G401 (cell line): ENCODE data around the gene ZBTB7C. TPM values are rescaled to one million over a fixed set of nuclear protein-coding genes. Genes with fewer than 3 reads are reported as not detected.
A peak's percentile ranks its signal among the peaks of the same experiment; 100 is the strongest.

ENCODE experiments used
- DNase-seq: peaks from one replicate; pipeline ENCODE4 v3.0.0-alpha.2; 2015; ENCODE audit warnings: low spot score
- in situ Hi-C: cut with HindIII; loops from 2 replicates; pipeline ENCODE4 v1.10.0; 2016; ENCODE audit warnings: low sequenced_read_pairs, mixed read lengths
- total RNA-seq: library from RNA; depleted of rRNA; stranded (reverse); fragments of >200 nt; shearing (Covaris generic); gene quantifications from 2 replicates; pipeline ENCODE4 v1.2.3, GENCODE V29; 2014

Gene ZBTB7C
- total RNA-seq, 1 experiment from 2014 or later, result not detected

DNA sequence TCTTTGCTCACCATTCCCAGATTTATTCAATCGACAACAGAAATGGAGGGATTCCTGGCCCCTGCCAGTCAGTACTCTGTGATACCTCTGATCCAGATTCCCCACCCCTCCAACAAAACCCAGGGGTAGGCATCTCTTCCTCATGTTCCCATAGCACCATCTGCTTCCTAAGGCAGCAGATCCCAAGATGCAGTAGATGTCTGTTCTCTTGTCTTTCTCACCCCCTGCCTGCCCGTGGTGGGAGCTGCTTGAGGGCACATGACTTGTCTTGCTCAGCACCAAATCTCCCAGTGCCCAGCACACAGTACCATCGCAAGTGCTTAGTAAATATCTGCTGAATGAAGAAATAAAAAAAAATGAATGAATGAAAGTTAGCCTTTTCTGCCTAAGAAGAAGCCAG lies 98.2 kb downstream of the ZBTB7C start:
- no peak for DNase-seq
- in situ Hi-C loops, result no loop called here

DNA sequence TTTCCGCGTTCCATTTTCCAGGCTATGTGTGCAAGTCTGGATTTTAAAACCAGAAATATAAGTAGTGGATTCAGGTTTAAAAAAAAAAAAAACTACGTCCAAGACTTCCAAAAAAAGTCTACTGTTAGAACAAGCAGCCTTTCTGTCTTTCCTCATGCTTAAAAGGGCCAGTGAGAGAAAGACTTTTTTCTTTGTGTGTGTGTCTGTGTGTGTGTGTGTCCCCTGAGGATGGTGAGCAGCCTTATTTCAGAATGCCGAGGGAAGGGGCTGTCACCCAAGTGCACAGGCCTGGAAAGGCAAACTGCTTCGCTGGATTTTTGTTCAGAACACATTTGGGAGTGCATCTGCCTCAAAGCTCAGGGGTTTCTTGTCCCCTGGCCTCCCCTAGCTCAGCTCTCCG lies 98.8 kb downstream of the ZBTB7C start:
- no peak for DNase-seq
- in situ Hi-C loops, result no loop called here

DNA sequence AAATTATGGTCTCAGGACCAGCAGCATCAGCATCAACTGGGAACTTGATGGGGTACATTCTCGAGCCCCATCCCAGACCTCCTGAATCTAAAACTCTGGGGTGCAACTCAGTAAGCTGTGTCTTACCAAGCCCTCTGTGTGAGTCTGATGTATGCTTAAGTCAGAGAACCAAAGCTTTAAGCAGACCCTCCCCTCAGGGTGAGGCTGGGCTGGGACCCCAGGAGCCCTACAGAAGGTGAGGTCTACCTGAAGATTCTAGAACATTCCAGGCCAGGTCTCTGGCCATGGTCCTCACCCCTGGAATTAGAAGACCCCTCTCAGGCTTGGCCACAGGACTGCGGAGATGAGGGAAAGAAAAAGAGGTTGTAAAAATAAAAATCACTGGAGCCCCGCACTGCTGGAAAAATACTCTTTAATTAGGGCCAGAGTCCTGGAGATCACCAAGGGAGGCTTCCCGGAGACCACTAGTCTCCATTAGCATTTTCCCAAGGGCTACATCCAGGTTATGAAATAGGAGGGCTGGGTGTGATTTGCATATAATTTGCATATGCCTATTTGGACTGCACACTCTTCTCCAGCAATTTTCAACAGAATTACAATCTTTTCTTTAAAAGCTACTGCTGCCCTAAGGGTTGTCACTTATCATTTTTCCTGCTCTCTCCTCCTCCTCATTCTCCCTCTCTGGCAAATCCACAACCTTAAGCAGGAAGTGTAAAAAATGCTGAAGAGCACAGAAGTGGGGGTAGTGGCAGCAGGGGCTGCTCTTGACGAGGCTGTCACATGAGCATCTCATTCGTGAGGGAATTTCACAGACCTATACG lies 100.2 kb downstream of the ZBTB7C start:
- DNase-seq, result no peak
- in situ Hi-C loops, result no loop called here

DNA sequence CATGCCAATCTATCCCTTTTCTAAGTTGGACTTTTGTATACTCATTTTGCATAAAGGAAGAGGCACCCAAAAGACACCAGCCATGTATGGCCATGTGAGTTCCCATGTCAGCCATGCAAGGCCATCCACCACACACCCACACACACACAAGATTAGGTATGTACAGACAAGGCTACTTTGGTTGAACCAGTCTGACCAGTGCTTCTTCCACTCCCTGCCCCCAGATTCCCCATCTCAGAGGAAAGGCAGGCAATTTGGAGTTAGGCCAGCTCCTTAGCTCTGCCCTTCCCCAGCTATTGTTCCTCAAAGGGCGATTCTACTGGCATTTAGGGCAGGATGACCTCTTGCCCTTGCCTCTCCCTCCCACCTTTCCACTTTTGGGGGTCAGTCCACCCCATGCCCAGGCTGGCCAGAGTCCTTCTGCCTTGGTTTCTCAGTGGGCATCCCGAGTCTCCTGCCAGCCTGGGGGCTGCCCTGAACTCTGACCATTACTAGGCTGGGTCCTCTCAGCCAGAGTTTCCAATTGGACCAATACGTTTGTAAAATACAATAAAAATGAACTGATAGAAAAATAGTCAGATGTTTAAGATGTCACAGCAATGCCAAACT lies 101.1 kb downstream of the ZBTB7C start:
- no peak for DNase-seq
- in situ Hi-C loops, result no loop called here

DNA sequence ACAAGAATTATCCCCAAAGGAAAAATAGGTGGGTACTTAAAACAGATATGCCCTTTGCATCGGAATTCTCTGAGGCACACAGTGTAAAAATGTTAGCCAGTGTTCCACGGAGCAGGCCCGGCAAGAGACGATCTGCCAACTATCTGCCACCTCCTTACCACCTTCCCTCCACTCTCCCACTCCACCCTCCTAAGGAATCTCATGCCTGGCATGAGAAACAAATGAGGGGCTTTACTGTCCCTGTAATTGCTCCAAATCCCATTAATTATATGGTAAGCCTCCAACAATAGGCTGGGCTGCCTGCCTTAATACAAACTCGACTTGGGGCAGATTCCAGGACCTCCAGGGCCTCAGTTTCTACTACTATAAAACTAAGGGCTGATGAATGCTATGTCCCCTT lies 102.3 kb downstream of the ZBTB7C start:
- in situ Hi-C loops, result no loop called here
- DNase-seq, result no peak

DNA sequence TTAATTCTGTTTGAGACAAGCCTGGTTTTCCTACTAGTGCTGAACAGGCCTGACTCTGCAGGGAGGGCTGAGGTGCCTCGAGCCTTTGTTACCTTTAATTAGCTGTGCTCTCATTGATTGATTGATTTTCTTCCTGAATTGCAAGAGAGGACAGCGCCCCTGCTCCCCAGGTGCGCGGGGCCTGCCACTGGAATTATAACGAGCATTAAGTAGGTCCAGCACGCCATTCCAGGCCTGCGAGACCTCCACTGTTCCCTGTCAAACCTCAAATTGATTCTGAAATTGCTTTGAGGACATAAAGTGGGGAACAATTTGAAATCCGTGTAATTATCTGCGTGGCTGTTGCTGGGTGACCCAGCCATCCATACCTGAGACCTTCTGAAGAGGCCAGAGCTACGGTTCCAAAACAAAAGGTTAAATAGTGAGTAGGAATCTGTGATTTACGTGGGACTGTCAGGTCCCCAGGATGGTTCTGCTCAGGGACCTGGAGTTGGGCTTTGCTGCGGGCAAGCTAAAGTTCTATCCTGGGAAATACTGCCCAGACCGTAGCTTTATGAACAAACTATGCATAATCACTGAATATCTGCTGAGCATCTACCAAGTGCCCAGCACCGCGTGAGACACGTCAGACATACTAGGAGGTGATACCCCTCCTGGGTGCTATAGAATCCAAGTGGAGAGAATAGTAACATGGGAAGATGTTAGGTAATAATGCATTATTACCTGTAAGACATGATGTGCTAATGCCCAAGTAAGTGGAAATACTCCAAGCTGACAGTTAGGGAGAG lies 104.1 kb downstream of the ZBTB7C start:
- in situ Hi-C loops, result no loop called here
- DNase-seq, result no peak

DNA sequence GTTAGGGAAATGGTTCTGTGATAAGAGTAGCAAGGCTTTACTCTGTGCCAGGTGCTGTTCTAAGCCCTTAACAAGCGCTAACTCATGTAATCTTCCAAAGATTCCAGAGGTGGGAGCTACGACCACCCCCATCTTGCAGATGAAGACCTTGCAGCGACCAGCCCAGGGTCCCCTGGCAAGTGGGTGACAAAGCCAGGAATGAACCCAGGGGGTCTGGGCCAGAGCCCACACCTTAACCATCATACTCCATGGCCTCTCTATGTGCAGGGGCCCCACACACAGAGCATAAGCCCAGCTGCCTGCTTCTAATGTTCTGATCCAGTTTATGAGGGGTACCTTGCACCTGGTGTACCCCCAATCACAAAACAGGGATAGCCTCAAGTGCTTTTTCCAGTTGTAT lies 105.3 kb downstream of the ZBTB7C start:
- in situ Hi-C loops, result no loop called here
- no peak for DNase-seq

DNA sequence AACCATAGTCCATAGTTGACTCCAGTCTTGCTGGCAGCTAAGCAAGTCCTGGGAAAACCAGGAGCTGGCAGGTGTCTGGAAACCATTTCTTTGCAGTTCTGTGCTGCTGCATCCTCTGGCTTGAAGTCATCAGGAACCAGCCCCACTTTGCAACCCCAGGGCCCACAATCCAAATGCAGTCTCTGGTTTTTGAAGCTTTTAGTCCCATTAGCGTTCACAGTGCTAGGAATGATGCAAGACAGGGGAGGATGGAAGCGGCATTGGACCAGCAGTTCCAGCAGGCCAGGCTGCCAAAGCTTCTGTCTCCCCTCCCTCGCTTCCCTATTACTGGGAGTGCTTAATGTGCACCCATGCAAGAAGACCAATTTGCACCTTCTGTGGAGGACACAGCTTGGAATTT lies 106.4 kb downstream of the ZBTB7C start:
- DNase-seq, result no peak
- in situ Hi-C loops, result no loop called here

DNA sequence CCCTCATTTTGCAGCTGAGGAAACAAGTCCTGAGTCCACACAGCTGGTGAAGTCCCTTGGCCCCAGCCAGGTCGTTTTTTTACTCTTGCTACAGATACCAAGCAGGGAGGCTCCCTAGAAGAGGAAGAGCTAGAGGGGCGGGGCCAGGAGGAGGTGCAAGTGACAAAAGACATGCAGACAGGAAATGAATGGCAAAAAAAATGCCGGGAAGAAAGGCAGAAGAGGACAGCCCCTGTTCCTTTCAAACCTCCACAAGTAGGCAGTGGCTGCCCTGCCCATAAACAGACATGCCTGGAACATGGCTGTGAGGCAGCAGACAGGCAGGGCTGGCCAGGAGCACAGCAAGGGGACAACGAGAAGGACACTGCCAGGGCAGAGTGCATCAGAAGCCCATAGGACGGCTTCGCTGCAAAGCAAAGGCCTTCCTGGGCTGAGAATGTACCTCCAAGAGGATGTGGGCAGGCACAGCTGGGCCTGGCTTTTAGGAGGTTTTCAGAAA lies 108.7 kb downstream of the ZBTB7C start:
- no peak for DNase-seq
- in situ Hi-C loops, result no loop called here

DNA sequence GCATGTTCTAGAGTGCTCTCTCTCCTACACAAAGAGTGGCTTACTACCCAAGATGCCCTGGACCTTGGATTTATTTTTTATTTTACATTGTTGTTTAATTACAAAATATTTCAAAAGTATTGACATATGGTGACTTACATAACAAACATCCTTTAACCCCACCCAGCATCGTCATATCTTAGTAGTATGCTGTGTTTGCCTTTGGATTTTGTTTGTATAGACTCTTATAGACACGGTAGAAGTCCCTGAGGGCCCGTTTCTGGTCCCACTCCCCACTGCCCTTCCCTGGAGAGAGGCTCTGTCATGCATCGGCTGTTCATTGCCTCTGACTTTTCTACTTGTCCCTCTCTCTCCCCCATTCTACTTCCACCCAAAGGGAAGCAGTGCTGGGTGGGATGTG lies 112.0 kb downstream of the ZBTB7C start:
- no peak for DNase-seq
- in situ Hi-C loops, result no loop called here

DNA sequence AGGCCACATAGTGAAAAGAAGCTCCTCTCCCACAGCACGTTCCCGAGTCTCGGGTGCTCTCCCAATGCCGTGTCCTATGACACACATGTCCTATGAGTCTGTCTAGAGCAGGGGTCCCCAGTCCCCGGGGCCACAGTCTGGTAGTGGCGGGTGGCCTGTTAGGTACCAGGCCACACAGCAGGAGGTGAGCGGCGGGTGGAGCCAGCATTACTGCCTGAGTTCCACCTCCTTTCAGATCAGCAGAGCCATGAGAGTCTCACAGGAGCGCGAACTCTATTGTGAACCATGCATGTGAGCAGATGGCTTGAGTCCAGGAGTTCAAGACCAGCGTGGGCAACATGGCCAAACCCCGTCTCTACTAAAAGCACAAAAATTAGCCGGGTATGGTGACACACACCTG lies 112.6 kb downstream of the ZBTB7C start:
- in situ Hi-C loops, result no loop called here
- no peak for DNase-seq

DNA sequence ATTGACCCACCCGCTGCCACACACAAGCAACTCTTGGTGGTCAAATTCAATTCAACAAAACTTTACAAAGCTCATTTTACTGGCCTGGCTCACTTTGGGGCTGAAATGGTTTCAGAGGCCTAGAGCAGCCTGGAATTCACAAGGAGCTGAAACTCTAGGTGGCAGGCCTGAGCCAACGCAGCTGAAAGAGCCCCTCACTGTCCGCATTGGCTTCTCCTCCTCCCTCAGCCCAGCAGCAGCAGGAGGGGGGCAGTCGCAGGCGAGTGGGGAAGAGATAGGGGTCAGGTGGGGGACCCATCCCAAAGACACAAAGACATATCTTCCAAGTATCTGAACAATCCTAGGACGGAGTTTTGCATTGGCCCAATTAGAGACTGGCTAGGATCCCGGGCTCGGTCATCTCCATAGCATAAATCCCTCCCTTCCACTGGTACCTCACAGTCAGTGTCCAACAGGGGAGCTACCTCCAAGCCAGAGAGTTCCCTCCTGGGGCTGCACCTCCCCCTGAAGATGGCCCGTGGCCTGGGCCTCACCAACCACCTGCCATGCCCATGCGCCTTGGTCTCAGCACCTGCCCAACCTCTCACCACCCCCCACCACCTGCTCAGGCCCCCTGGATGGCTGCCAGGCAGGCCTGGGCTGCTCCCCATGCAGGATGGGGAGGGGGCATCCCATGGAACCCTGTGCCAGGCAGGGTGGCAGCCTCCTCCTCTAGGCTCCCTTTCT lies 113.4 kb downstream of the ZBTB7C start:
- no peak for DNase-seq
- in situ Hi-C loops, result no loop called here

DNA sequence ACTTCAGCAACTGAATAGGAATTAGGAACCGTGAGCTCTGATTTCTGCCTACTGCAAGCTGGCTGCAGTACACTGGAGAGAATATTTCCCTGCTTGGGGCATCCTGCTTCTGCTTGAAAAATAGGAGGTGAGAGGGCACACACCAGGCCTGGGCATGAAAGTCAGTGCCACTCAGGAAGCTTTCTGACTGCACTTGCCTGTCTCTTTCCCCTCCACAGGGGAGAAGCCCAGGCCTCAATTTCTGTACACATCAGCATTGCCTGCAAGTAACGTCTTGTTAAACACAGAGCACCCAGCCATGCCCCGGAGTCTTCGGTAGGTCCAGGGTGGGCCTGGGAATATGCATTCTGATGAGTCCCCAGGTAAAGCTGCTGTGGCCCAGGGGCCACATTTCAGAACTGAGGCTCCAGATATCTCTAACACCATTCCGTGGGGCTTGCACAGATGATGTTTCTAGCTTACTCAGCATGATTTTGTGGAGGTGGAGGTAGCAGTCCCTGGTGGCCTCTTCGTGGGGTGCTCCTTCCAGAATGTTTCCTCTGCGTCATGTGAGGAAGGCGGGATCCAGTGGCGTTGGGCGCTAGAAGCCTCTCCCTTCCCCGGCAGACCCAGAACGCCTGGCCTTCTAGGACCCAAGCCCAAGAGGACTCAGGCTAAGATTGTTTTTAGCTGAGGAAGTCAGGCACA lies 114.1 kb downstream of the ZBTB7C start:
- DNase-seq, result no peak
- in situ Hi-C loops, result no loop called here

DNA sequence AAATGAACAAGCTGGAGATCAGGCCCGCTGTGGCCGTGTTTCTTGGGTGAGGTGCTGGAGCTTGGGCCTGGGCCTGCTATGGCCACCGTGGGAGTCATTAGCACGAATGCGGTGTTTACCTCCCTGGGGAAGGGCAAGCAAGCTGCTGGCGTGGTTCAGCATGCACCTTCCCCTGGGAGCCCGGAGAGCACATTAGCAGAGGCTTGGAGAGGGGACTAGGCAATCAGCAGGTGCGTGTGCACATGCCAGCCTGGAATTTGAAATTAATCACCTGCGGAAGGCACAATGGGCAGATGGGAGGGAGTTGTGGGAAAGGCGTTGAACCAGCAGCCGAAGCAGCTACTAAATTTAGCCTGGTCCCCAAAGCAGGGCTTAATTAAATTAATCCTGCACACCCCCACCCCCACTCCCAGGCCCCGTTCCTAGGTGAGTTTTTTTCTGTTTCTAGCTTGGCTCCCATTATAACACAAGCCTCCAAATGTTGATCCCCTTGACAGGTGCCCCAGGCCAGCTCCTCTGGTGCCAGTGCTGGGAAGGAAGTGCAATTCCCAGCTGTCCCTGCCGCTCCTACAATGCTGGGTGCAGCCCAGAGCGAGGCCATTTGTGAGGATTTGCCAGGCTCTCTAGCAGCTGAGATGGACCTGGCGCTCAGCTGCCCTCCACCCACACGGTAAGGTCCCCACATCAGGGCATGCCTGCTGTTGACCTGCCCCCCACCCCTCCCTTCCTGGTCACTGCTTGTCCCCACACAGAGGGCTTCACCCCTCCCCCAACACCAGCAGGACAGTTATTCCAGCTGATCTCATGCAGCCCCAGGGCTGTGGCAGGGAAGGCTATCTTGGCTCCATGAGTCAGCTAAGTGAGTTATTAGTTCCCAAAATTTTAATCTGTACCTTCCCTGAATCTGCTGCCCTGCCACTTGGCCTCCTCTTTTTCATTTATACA lies 115.0 kb downstream of the ZBTB7C start:
- peak; percentile 66 for DNase-seq
- in situ Hi-C loops, result no loop called here

DNA sequence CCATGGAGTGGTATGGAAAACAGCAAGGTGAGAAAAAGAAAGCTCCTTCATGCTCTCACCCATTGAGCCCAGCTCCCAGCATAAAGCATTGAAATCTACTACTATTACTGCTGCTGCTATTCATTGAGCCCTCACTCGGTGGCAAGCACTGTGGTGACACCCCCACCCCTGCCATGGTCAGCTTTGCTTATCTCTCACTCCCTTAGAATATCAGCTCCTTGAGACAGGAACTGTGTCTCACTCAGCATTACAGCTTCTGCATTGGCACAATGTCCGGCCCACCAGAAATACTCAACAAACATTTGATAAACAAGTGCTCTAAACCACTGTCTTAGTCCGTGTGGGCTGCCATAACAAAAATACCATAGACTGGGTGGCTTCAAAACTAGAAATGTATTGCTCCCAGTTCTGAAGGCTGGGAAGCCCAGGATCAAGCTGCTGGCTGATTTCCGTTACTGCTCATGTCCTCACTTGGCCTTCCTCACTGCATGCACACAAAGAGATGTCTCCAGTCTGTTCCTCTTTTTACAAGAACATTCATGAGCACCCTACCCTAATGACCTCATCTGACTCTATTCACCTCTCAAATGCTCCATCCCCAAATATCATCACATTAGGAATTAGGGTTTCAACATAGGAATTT lies 116.3 kb downstream of the ZBTB7C start:
- in situ Hi-C loops, result no loop called here

DNA sequence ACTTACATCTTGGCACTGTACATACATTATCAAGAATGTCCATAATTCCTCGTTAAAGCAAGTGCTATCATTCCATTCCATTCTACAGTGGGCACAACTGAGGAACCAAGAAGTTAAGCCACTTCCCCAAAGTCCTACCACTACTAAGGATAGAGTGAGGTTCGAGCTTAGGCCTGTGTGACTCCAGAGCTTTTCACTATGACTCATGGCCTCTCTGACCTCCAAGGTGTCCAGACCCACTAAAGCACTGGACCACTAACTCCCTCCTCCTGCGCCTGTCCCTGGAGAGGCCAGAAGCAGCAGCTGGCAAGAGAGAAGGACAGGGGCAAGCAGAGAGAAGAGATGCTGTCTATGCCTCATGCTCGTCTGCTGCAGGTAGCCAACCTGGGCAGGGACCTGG lies 117.0 kb downstream of the ZBTB7C start:
- in situ Hi-C loops, result no loop called here
- DNase-seq, result no peak

More for the DNA sequence above, 116.3 kb downstream of the ZBTB7C start:
- DNase-seq, result no peak

DNA sequence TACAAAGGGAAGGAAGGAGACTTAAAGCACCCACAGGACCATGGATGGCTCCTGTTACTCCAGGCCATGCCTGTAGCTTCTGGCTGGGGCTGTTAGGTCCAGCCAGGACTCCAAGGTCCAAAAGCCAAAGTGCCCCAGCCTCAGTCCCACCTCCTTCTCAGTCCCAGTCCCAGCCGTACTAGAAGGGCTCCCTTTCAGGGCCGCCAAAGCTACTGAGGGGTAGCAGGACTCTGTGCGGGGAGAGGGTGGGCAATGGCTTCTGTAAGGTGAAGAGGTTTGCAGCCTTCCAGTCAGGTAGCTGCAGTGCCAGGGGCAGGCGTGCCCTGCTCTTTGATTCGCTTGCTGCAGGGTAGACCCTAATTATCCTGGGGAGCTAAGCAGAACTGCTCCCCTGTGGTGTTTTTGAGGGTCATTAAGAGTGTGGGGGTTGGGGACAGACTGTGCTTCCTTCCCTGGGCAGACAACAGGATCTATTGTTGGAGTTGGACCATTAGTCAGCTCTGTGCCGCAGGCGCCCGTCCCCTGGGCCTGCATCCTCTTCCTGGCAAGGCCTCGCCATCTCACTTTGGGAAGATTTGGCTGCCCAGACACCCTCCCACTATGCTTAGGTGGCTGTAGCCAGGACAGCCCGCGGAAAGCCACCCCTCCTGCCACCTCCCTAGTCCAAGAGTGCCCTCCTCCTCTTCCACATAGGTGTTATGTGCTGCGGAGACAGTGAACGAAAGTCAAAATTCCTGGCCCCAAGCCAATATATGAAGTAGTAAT lies 118.8 kb downstream of the ZBTB7C start:
- DNase-seq, result no peak
- in situ Hi-C loops, result no loop called here
